Endothelial cell of umbilical vein (primary cell): ENCODE data around the gene RGL3. TPM values are rescaled to one million over a fixed set of nuclear protein-coding genes. Genes with fewer than 3 reads are reported as not detected.

Experiments used
- BruUV-seq: library from RNA; stranded (reverse); fragments of 400-500 nt; replicated peaks from 2 replicates; lab custom pipeline; 2021; lab: Mats Ljungman, UMichigan
- CTCF ChIA-PET: fragments of 300-600, 350-600 bp; sonication (Branson Sonifier 250); formaldehyde crosslinking; loops from one replicate; lab custom pipeline; 2021; ENCODE audit warnings: antibody characterized with exemption, inconsistent platforms; lab: Charles Lee
- POLR2A ChIA-PET: fragments of 300-600, 350-600 bp; sonication (Branson Sonifier 250); formaldehyde crosslinking; loops from one replicate; lab custom pipeline; 2021; ENCODE audit warnings: antibody characterized with exemption, inconsistent platforms; lab: Charles Lee
- DNase-seq: peaks from one replicate; pipeline ENCODE4 v3.0.0-alpha.2; 2011; ENCODE audit warnings: low read depth, low spot score
- FAIRE-seq: peaks from 2 replicates; lab custom pipeline; 2011; peaks lifted over from hg19 to GRCh38; lab: Jason Lieb, UNC
- H2AFZ ChIP-seq: 2 replicates; pipeline ENCODE4 v1.6.0; 2012; ENCODE audit warnings: low read depth, low read length, control low read depth, inconsistent platforms
- H3K27ac ChIP-seq: 2 replicates; pipeline ENCODE4 v1.5.1; 2011; ENCODE audit warnings: low read depth, mild to moderate bottlenecking, control low read depth, low read length, moderate library complexity; ENCODE audit not compliant: insufficient read depth
- H3K27me3 ChIP-seq, 2 experiments: 2 replicates each; pipeline versions ENCODE4 v1.6.0 to v1.6.1; 2011; ENCODE audit warnings: low read length in 2 of 2, mixed read lengths in 1 of 2; ENCODE audit not compliant: control insufficient read depth in 2 of 2, insufficient read depth in 2 of 2
- H3K36me3 ChIP-seq, 2 experiments: 2 replicates in 1 of 2; 3 replicates in 1 of 2; pipeline ENCODE4 v1.5.1; 2011; ENCODE audit warnings: low read length in 2 of 2, mild to moderate bottlenecking in 1 of 2, moderate library complexity in 1 of 2; ENCODE audit not compliant: control insufficient read depth in 2 of 2, insufficient read depth in 2 of 2; ENCODE audit errors: extremely low read depth in 1 of 2
- H3K4me1 ChIP-seq: 3 replicates; pipeline ENCODE4 v1.5.1; 2011; ENCODE audit warnings: mild to moderate bottlenecking, low read length; ENCODE audit not compliant: control insufficient read depth, insufficient read depth; ENCODE audit errors: extremely low read depth
- H3K4me2 ChIP-seq: 2 replicates; pipeline ENCODE4 v1.6.1; 2011; ENCODE audit warnings: low read length, control low read depth, mixed read lengths; ENCODE audit not compliant: insufficient read depth
- H3K4me3 ChIP-seq, 3 experiments: fragments of 200-600 bp in 1 of 3; sonication (generic), shearing (Covaris generic) in 1 of 3; replicated peaks in 1 of 3; 2 replicates each; pipeline ENCODE4 v1.5.1; 2011 to 2016; ENCODE audit warnings: control low read depth in 3 of 3, low read length in 3 of 3, mild to moderate bottlenecking in 2 of 3, inconsistent platforms in 1 of 3, low read depth in 1 of 3, moderate library complexity in 1 of 3; ENCODE audit not compliant: insufficient read depth in 1 of 3
- H3K79me2 ChIP-seq: 2 replicates; pipeline ENCODE4 v1.6.0; 2012; ENCODE audit warnings: low read length, inconsistent platforms; ENCODE audit not compliant: control insufficient read depth, insufficient read depth
- H3K9ac ChIP-seq: replicated peaks from 2 replicates; pipeline ENCODE3; 2011; ENCODE audit warnings: low read length, control low read depth; ENCODE audit not compliant: insufficient read depth; ENCODE audit errors: extremely low read depth
- H3K9me1 ChIP-seq: replicated peaks from 3 replicates; pipeline ENCODE4 v1.6.0; 2011; ENCODE audit warnings: mild to moderate bottlenecking, low read length; ENCODE audit not compliant: control insufficient read depth, insufficient read depth; ENCODE audit errors: extremely low read depth
- H3K9me3 ChIP-seq: replicated peaks from 2 replicates; pipeline ENCODE4 v1.5.1; 2012; ENCODE audit warnings: low read length, inconsistent platforms; ENCODE audit not compliant: control insufficient read depth, insufficient read depth
- H4K20me1 ChIP-seq: replicated peaks from 2 replicates; pipeline ENCODE3; 2011; ENCODE audit warnings: mild to moderate bottlenecking, low read length; ENCODE audit not compliant: control insufficient read depth, insufficient read depth; ENCODE audit errors: extremely low read depth
- CTCF ChIP-seq, 2 donors: IDR thresholded peaks; 1 replicate in 1 of 2; 2 replicates in 1 of 2; pipeline ENCODE4 v1.5.1; 2011; ENCODE audit warnings: low read length in 2 of 2, mild to moderate bottlenecking in 2 of 2, moderate library complexity in 2 of 2, control low read depth in 1 of 2, inconsistent platforms in 1 of 2, low read depth in 1 of 2; ENCODE audit not compliant: insufficient read depth in 1 of 2; ENCODE audit errors: extremely low read depth in 1 of 2
- FOS ChIP-seq: IDR thresholded peaks from 2 replicates; pipeline ENCODE4 v1.6.1; 2011; ENCODE audit warnings: mild to moderate bottlenecking, low read length, moderate library complexity, borderline replicate concordance; ENCODE audit not compliant: insufficient read depth
- GATA2 ChIP-seq: IDR thresholded peaks from 2 replicates; pipeline ENCODE4 v1.7.0; 2011; ENCODE audit warnings: low read depth, mild to moderate bottlenecking, moderate library complexity, mixed read lengths, low read length; ENCODE audit not compliant: insufficient read length, insufficient read depth
- JUN ChIP-seq: IDR thresholded peaks from 2 replicates; pipeline ENCODE4 v1.6.1; 2011; ENCODE audit warnings: borderline replicate concordance, low read depth; ENCODE audit not compliant: insufficient read length, insufficient read depth
- MAX ChIP-seq: IDR thresholded peaks from 2 replicates; pipeline ENCODE4 v1.6.1; 2011; ENCODE audit not compliant: insufficient read depth, insufficient read length
- POLR2A ChIP-seq: IDR thresholded peaks from 2 replicates; pipeline ENCODE4 v1.6.1; 2012; ENCODE audit warnings: low read depth, mild to moderate bottlenecking, control low read depth, low read length
- POLR2AphosphoS5 ChIP-seq: IDR thresholded peaks from 2 replicates; pipeline ENCODE4 v1.6.1; 2012; ENCODE audit warnings: low read depth, mild to moderate bottlenecking, control low read depth, low read length, moderate library complexity; ENCODE audit not compliant: insufficient read depth
- dilution Hi-C: fragments of 300-500 bp; cut with MboI; formaldehyde crosslinking; loops from one replicate; pipeline ENCODE4 v1.15.0; 2019; ENCODE audit warnings: low sequenced_read_pairs; ENCODE audit not compliant: extremely low pct_ligation_motif_present
- intact Hi-C: fragments of 100-400 bp; cut with micrococcal nuclease; formaldehyde crosslinking; loops from one replicate; pipeline ENCODE4 v1.10.0; 2022
- polyA plus RNA-seq, 4 experiments: library from polyadenylated mRNA; depleted of rRNA in 3 of 4; stranded (reverse) in 3 of 4; unstranded in 1 of 4; fragments of >200 nt; gene quantifications; 2 replicates each; pipeline versions ENCODE4 v1.2.1 to v1.2.3, GENCODE V29; 2011 to 2012; ENCODE audit warnings: missing spikeins in 1 of 4
- total RNA-seq: library from RNA; stranded (reverse); gene quantifications from 2 replicates; pipeline ENCODE4 v1.2.3, GENCODE V29; 2021

Gene RGL3
- total and polyA plus RNA-seq, 2 donors (not counting 3 experiments of a cell fraction or from before 2014, with no cell fraction given) = 0.23 to 5.2 TPM

- Histone ChIP-seq H3K27ac (no peak overlapping the region), H3K27me3 (no peaks in the 10 kb centered on the region), H3K9me3 (no peaks in the 10 kb centered on the region), H3K9ac (no peak overlapping the region), H3K4me1 (no peaks in the 10 kb centered on the region), H3K9me1 (no peaks in the 10 kb centered on the region), H3K4me2 (no peak overlapping the region), H2AFZ (no peak overlapping the region), H3K79me2 (no peaks in the 10 kb centered on the region), H3K4me3 (no peak overlapping the region), H4K20me1 (no peaks in the 10 kb centered on the region), H3K36me3 (peaks cover 6 to 43% of the 10 kb centered on the region in 2 experiments)
- intact Hi-C loops (no loop called here), dilution Hi-C loops (no loop called here)
- BruUV-seq = no TSS peak
- TF ChIP-seq FOS = no peak
- TF ChIP-seq JUN = no peak
- TF ChIP-seq CTCF (IDR thresholded peaks at IDR 0.05; ENCODE audit: extremely low read depth in 1 of 2, insufficient read depth in 1 of 2, low read depth in 1 of 2, low read length in 2 of 2) = no peak
- no peak for TF ChIP-seq GATA2
- no peak for TF ChIP-seq POLR2A
- FAIRE-seq (no peak), DNase-seq (no peak)
- ChIA-PET CTCF (interaction anchor here (1.1 to 4.7 kb wide), 6 partner anchors 9 to 155 kb away, joined by 3 to 51 read pairs (median 13); partner anchors contain the start of genes ODAD3 and PRKCSH), POLR2A (no interaction called here)
Measured at GRCh38 chr19:11444059-11444458, 24.9 kb upstream of the RGL3 start.

- ChIA-PET CTCF (no interaction called here), POLR2A (no interaction called here)
- H3K4me3 ChIP-seq = no peak overlapping the region
- dilution Hi-C loops (no loop called here), intact Hi-C loops (loop anchor here (5.0 kb wide), 1 partner anchor 149 kb away; no protein-coding TSS in a partner anchor)
- H3K4me1 ChIP-seq = peaks cover 12% of the 10 kb centered on the region
- H3K27ac ChIP-seq = no peak overlapping the region
- BruUV-seq = no TSS peak
- no peak overlapping the region for H2AFZ ChIP-seq
- peaks cover 16% of the 10 kb centered on the region for H3K79me2 ChIP-seq
- no peak for DNase-seq
- H3K36me3 ChIP-seq = peaks cover 8 to 30% of the 10 kb centered on the region in 2 experiments
- H3K4me2 ChIP-seq = no peak overlapping the region
- TF ChIP-seq MAX (no peak), POLR2A (no peak), POLR2AphosphoS5 (no peak)
- H3K9ac ChIP-seq = no peak overlapping the region
- no peaks in the 10 kb centered on the region for H3K9me1 ChIP-seq
- H3K27me3 ChIP-seq = no peaks in the 10 kb centered on the region
- no peaks in the 10 kb centered on the region for H3K9me3 ChIP-seq
- H4K20me1 ChIP-seq = no peaks in the 10 kb centered on the region
- FAIRE-seq = no peak
Measured at GRCh38 chr19:11437955-11438354, 18.8 kb upstream of the RGL3 start.
